ENCODE measurements around the gene GPR87. TPM values are rescaled to one million over a fixed set of nuclear protein-coding genes. Genes with fewer than 3 reads are reported as not detected.

GPR87 gene
- total RNA-seq, 8 experiments from 2014 or later, result 0.17 to 1.9 (median 0.88) TPM

DNA sequence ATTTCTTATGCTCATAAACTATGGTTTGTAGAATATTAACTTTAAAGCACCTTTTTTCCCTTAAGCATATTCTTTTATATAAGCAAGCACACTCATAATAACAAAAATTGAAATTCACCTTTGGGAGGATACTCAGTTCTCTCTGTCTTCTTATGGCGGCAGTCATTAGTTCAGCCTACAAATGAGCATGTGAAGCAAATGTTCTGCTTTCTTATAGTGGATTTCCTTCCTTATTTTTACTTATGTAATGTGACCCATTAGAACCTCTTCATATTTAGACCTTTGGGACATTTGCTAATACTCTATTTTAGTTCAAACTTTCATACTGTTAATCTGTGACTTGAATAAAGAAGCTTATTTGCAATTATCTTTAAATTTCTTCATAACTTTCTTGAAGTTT, 12.7 kb upstream of the GPR87 start, which contains the start of gene P2RY13:
P2RY13 (minus strand) TSS at position 187 of the 400 bp plus-strand sequence; CDS start at position 166, 21 bp downstream.
- Histone ChIP-seq H3K27ac (no peak within 1 kb of the TSS), H3K4me1 (replicated peaks in 1 of 2) (no peaks in the 10 kb centered on the region), H3K4me3 (no peak within 1 kb of the TSS)
- WGBS, 10 experiments, result 89 to 100% (median 100%) methylated on average over 1 of the region's 1 CpG
- ATAC-seq (replicated peaks in 6 of 8), result no peak
- in situ Hi-C loops (cut with MboI; ENCODE audit: low pct_unique_long_range_greater_than_20kb in 2 of 9, low sequenced_read_pairs in 9 of 9, unreplicated experiment in 9 of 9), result no loop called here

DNA sequence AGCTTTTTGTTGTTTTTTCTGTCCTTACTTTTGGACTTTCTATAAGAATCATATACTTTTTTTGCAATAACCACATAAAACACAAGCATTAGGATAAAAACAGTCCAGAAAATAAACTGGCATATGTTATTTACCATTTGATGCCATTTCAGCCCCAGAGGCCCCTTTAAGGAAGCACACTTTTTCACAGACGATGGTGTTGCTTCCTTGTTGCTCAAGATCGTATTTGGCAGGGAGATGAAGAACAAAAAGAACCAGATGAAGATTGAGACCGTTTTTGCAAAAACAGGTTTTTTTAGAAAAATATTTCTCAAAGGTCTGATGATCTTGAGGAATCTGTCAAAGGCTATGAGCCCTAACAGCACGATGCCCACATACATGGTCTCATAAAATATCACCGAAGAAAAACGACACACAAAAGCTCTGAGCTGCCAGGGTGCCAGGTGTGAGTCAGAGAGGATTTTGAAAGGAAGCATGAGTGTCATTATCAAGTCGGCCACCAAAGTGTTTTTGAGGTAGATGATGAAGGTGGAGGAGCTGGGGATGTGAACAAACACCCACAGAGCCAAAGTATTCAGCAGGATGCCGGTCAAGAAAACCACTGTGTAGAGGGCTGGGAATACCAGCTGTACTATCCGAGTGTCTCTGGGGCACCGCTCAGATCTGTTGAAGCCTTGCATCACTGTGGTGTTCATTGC, 11.8 kb upstream of the GPR87 start:
- H3K4me1 ChIP-seq (replicated peaks in 1 of 2), result no peaks in the 10 kb centered on the region
- in situ Hi-C loops (cut with MboI; ENCODE audit: low pct_unique_long_range_greater_than_20kb in 2 of 9, low sequenced_read_pairs in 9 of 9, unreplicated experiment in 9 of 9), result no loop called here
- WGBS, 10 experiments, result 4 to 86% (median 67%) methylated on average over 1 to 10 of the region's 10 CpGs; no CpG with 5 or more reads in 1 of the 10 experiments
- H3K27ac ChIP-seq, result no peak overlapping the region
- ATAC-seq (replicated peaks in 6 of 8), result peak in 1 of 8 experiments; percentile 36
- no peak overlapping the region for H3K4me3 ChIP-seq

DNA sequence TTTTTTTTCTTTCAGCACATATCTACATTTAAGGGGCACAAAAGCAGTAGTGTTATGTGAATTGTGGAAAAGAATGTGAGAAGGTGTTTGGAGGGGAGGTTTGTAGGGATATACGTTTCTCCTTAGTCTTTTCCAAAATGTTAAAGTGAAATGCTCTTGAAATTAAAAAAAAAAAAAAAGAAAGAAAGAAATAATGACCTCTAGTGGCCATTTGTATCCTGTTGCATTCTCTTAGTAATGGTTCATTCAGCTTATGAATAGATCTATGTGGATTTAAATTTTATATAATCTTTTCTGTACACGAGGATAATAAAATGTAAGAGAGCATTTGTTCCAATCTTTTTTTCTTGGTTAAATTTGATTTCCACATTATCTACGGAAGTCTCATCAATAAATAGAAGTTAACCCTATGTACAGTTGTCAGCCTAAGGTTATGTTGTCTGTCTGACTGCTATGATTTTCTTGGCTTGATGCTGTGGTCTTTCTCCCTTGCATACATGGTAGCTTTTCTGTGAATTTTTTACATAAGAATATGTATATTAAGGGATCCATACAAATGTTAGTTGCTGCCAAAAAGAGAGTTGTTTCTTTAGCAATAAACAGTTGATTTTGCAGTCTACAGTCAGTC, 11.1 kb upstream of the GPR87 start:
- no peaks in the 10 kb centered on the region for H3K4me1 ChIP-seq (replicated peaks in 1 of 2)
- in situ Hi-C loops (cut with MboI; ENCODE audit: low pct_unique_long_range_greater_than_20kb in 2 of 9, low sequenced_read_pairs in 9 of 9, unreplicated experiment in 9 of 9), result no loop called here
- no peak overlapping the region for H3K4me3 ChIP-seq
- WGBS, 10 experiments, result 2 to 100% (median 31%) methylated on average over 1 to 3 of the region's 3 CpGs
- H3K27ac ChIP-seq, result no peak overlapping the region
- peak in 3 of 8 experiments; percentile 43 to 66 (median 51) for ATAC-seq (replicated peaks in 6 of 8)

DNA sequence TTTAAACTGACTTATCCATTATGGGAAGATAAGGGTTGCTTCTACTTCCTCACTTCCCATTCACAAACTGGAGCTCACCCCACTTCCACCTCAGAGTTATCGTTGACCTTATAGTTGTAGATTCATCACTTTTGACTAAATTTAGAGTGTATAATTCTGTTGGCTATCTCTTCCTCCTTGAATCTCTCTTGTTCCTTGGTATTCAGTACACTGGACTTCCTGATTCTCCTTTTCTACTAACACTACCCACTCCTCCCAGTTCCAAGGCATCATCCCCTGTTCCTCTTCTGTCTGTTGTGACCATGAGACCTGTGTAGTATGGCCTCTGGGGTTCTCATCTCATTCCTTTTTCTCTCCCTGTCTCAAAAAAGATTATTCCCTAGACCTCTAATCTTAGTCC, 5.9 kb upstream of the GPR87 start:
- in situ Hi-C loops (cut with MboI; ENCODE audit: low pct_unique_long_range_greater_than_20kb in 2 of 9, low sequenced_read_pairs in 9 of 9, unreplicated experiment in 9 of 9), result no loop called here

DNA sequence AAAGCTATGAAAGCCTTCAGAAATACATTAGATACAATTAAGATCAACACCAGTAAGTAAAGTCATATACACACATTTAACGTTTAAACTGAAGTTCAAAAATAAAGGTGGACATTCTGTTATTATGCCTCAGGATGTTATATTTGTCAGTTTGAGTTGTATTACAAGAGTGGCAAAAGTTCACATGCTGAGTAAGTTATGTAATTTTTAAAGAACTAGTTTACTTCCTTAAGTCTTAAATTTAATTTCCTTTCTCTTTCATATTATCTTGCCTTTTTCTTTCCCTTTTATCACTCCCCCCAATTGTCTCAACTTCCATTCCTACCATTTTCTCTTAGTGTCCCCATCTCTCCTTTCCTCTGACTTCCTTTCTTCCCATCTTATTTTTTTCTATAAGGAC, 4.9 kb upstream of the GPR87 start:
- Histone ChIP-seq H3K27ac (no peak overlapping the region), H3K4me3 (no peak overlapping the region), H3K4me1 (replicated peaks in 1 of 2) (no peaks in the 10 kb centered on the region)
- in situ Hi-C loops (cut with MboI; ENCODE audit: low pct_unique_long_range_greater_than_20kb in 2 of 9, low sequenced_read_pairs in 9 of 9, unreplicated experiment in 9 of 9), result no loop called here
- ATAC-seq (replicated peaks in 6 of 8), result no peak
- 40 to 100% (median 100%) methylated on average over 1 of the region's 1 CpG; no CpG with 5 or more reads in 2 of the 10 experiments for WGBS, 10 experiments

More for the DNA sequence above, 5.9 kb upstream of the GPR87 start:
- no peaks in the 10 kb centered on the region for H3K4me1 ChIP-seq (replicated peaks in 1 of 2)
- 89 to 100% (median 100%) methylated on average over 1 of the region's 1 CpG; no CpG with 5 or more reads in 1 of the 10 experiments for WGBS, 10 experiments
- no peak overlapping the region for H3K4me3 ChIP-seq
- no peak for ATAC-seq (replicated peaks in 6 of 8)
- no peak overlapping the region for H3K27ac ChIP-seq

DNA sequence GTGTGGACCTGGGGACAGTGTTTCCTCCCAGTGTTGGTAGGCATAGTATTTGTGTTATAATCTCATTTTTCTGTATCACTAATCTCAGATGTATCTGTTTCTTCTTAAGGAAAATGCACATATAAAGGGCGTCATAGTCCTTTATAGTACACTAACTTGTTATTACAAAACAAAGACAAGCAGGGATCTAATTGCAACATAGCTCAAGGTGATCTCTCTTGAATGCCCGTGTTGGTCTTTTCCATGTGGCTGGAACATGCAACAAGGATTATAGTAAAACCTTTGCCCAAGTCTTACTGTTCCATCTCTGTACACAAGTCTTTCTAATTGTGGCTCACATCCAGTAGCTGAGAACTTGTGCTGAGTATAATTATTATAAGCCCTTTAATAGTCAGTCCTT, 3.5 kb upstream of the GPR87 start:
- H3K27ac ChIP-seq, result no peak overlapping the region
- WGBS, 10 experiments, result 38 to 100% (median 86%) methylated on average over 1 to 2 of the region's 2 CpGs; no CpG with 5 or more reads in 3 of the 10 experiments
- no peak for ATAC-seq (replicated peaks in 6 of 8)
- H3K4me1 ChIP-seq (replicated peaks in 1 of 2), result no peaks in the 10 kb centered on the region
- in situ Hi-C loops (cut with MboI; ENCODE audit: low pct_unique_long_range_greater_than_20kb in 2 of 9, low sequenced_read_pairs in 9 of 9, unreplicated experiment in 9 of 9), result no loop called here
- no peak overlapping the region for H3K4me3 ChIP-seq

DNA sequence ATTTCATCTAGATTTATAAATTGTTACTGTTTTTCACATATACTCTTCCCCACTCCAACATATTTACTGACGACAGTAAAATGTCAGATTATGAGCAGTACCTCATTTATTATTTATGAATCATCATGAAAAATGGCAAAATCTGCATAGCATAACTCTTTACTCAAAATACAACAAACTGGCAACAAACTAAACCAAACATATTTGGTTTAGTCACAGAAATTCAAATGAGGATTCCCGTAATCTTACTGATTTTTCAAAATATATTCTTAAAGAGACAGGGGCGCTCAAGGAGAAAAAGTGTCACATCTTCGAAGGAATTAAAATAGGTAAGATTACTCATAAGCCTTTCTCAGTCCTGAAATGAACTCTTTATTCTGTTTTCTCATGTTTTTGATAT, 3.0 kb upstream of the GPR87 start:
- Histone ChIP-seq H3K4me1 (replicated peaks in 1 of 2) (no peaks in the 10 kb centered on the region), H3K27ac (no peak overlapping the region), H3K4me3 (no peak overlapping the region)
- in situ Hi-C loops (cut with MboI; ENCODE audit: low pct_unique_long_range_greater_than_20kb in 2 of 9, low sequenced_read_pairs in 9 of 9, unreplicated experiment in 9 of 9), result no loop called here
- WGBS, 10 experiments, result 20 to 98% (median 92%) methylated on average over 1 to 4 of the region's 4 CpGs; no CpG with 5 or more reads in 2 of the 10 experiments
- peak in 1 of 8 experiments; percentile 37 for ATAC-seq (replicated peaks in 6 of 8)

DNA sequence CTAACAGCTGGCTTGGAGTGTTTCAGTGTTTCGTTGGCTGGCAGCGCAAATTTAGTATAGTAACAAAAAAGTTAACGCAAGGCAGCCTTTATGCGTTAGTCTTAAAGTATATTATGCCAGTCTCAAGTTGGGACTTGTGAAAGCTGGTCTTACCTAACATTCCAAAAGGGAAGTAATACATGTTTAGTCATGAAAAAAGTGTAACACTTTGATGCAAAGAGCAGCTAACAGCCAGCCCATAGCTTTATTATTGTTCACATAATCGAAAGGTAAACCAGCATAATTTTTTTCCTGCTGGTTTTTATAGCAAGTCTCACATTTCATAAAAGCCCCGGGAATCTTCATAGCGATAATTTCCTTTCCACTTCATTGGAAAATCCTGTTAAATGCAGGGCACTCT, 2.4 kb upstream of the GPR87 start:
- no peak overlapping the region for H3K27ac ChIP-seq
- H3K4me1 ChIP-seq (replicated peaks in 1 of 2), result no peaks in the 10 kb centered on the region
- no peak for ATAC-seq (replicated peaks in 6 of 8)
- WGBS, 10 experiments, result 70 to 98% (median 90%) methylated on average over 1 to 7 of the region's 7 CpGs; no CpG with 5 or more reads in 3 of the 10 experiments
- no peak overlapping the region for H3K4me3 ChIP-seq
- in situ Hi-C loops (cut with MboI; ENCODE audit: low pct_unique_long_range_greater_than_20kb in 2 of 9, low sequenced_read_pairs in 9 of 9, unreplicated experiment in 9 of 9), result no loop called here

DNA sequence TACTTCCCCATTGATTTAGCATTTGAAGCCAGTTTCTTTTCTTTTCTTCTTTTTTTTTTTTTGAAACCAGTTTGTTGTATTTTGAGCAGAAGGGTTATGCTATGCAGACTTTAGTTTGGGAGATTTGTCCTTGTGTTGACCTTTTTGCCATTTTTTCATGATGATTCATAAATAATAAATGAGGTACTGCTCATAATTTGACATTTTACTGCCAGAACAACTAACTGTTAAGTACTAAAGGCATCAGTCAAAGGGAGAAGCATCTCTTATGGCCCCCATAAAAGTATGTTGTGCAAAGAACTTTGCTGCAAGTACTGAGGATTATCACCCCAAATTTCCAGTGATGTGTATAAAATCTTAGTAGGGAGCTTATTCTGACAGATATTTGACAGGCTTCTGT, 1.7 kb upstream of the GPR87 start:
- Histone ChIP-seq H3K27ac (no peak overlapping the region), H3K4me1 (replicated peaks in 1 of 2) (no peaks in the 10 kb centered on the region)
- no peak for ATAC-seq (replicated peaks in 6 of 8)

DNA sequence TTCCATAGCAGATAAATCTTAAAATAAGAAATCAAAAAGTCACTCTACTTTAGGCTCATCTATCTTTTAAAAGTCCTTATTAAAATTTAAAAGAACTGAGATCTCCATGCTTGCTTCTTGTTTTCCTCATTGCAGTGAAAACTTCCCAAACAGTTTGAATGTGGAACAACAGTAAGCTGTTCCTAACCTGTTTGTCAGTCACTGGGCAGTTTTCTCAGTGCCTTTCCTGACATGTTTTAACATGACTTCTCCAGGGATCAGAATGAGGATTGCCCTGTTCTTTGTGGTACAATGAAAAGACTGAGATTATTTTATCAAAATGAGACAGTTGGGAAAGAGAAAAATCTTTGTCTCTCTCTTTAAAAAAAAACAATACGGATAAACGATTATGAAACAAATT, 774 bp downstream of the GPR87 start:
- no peak overlapping the region for H3K4me3 ChIP-seq
- ATAC-seq (replicated peaks in 6 of 8), result no peak
- no peak overlapping the region for H3K27ac ChIP-seq
- H3K4me1 ChIP-seq (replicated peaks in 1 of 2), result no peaks in the 10 kb centered on the region
- 49 to 100% (median 94%) methylated on average over 2 of the region's 2 CpGs for WGBS, 10 experiments
- in situ Hi-C loops (cut with MboI; ENCODE audit: low pct_unique_long_range_greater_than_20kb in 2 of 9, low sequenced_read_pairs in 9 of 9, unreplicated experiment in 9 of 9), result no loop called here

More for the DNA sequence above, 1.7 kb upstream of the GPR87 start:
- H3K4me3 ChIP-seq, result no peak overlapping the region
- in situ Hi-C loops (cut with MboI; ENCODE audit: low pct_unique_long_range_greater_than_20kb in 2 of 9, low sequenced_read_pairs in 9 of 9, unreplicated experiment in 9 of 9), result no loop called here

DNA sequence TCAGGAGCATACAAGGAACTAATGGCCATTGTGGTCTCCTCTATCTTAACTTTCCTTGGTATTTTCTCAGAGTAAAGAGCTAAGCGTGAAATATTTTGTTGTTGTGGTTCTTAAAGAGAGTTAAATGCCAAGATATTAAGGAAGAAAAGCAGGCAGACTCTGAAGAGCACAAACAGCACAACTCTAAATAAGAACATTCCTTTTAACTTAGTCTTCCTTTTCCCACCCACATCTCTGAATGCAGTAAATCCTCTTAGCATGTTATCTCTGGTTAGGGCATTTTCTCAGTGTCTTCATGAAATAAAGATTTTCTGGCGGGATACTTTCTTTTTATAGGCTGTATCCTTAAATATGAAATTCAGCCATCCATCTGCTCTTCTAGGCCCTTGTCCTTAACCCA, 1.5 kb downstream of the GPR87 start:
- Histone ChIP-seq H3K27ac (no peak overlapping the region), H3K4me1 (replicated peaks in 1 of 2) (no peaks in the 10 kb centered on the region), H3K4me3 (no peak overlapping the region)
- in situ Hi-C loops (cut with MboI; ENCODE audit: low pct_unique_long_range_greater_than_20kb in 2 of 9, low sequenced_read_pairs in 9 of 9, unreplicated experiment in 9 of 9), result no loop called here
- peak in 2 of 8 experiments; percentile 49 to 60 for ATAC-seq (replicated peaks in 6 of 8)
- WGBS, 10 experiments, result 38 to 100% (median 93%) methylated on average over 1 to 2 of the region's 2 CpGs; no CpG with 5 or more reads in 2 of the 10 experiments

DNA sequence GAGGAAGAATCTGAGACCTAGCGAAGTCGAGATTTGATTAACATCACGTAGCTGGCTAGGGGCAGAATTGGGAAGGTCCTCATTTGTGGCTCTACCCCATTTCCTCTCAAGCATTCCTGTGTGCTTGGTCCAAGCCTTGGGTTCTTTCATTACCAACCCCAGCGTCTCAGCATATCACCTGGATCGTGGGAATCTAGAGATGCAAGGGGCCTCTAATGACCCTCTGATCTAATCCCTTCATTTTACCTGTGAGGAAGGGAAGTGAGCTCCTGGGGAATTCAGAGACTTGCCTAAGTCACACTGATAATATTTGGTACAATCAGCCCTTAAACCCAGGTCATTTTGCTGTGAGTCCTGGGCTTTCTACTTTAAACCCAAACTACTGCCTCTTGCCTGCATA, 2.0 kb downstream of the GPR87 start:
- Histone ChIP-seq H3K4me3 (no peak overlapping the region), H3K27ac (no peak overlapping the region), H3K4me1 (replicated peaks in 1 of 2) (no peaks in the 10 kb centered on the region)
- in situ Hi-C loops (cut with MboI; ENCODE audit: low pct_unique_long_range_greater_than_20kb in 2 of 9, low sequenced_read_pairs in 9 of 9, unreplicated experiment in 9 of 9), result no loop called here
- no peak for ATAC-seq (replicated peaks in 6 of 8)
- 50 to 100% (median 93%) methylated on average over 1 to 5 of the region's 5 CpGs; no CpG with 5 or more reads in 3 of the 10 experiments for WGBS, 10 experiments

DNA sequence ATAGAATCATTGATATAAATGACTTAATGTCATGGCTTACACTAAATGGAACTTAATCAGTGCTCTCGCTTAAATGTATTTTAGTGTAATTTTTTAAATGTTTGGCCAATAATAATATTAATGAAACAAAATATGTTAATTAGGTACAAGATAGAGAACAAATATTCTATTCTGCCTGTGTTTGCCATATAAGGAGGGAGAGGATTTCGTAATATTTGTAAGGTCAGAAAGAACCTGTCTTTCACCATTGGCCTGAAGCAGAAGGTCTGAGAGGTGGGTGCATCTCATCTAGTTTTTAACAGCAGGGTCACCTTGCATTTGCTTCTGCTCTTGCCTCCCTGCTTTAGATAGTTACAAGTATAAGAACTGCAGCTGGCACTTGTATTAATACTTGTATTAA, 2.5 kb downstream of the GPR87 start:
- no peak for ATAC-seq (replicated peaks in 6 of 8)
- H3K4me1 ChIP-seq (replicated peaks in 1 of 2), result no peaks in the 10 kb centered on the region
- no peak overlapping the region for H3K4me3 ChIP-seq
- H3K27ac ChIP-seq, result no peak overlapping the region
- WGBS, 10 experiments, result 83 to 100% (median 96%) methylated on average over 1 to 2 of the region's 2 CpGs; no CpG with 5 or more reads in 1 of the 10 experiments
- in situ Hi-C loops (cut with MboI; ENCODE audit: low pct_unique_long_range_greater_than_20kb in 2 of 9, low sequenced_read_pairs in 9 of 9, unreplicated experiment in 9 of 9), result no loop called here

Data from motor neuron (in vitro differentiated cells).